Activated naive CD4-positive, alpha-beta T cell treated with anti-CD3 and anti-CD28 coated beads, Interleukin-2, amount 50 U/mL, for 24 hours (primary cell): ENCODE measurements around the gene PPFIA4.

Source experiments
- H3K27ac Mint-ChIP-seq: one replicate; pipeline ENCODE4 v1.8.0; 2021; ENCODE audit warnings: mild to moderate bottlenecking, mixed read lengths
- H3K27me3 Mint-ChIP-seq: one replicate; pipeline ENCODE4 v1.8.0; 2021; ENCODE audit warnings: mixed read lengths
- H3K36me3 Mint-ChIP-seq: one replicate; pipeline ENCODE4 v1.8.0; 2021; ENCODE audit warnings: mixed read lengths
- H3K4me1 Mint-ChIP-seq: one replicate; pipeline ENCODE4 v1.8.0; 2021; ENCODE audit warnings: mixed read lengths
- H3K4me3 Mint-ChIP-seq: one replicate; pipeline ENCODE4 v1.8.0; 2021; ENCODE audit warnings: mild to moderate bottlenecking, mixed read lengths
- H3K9me3 Mint-ChIP-seq: one replicate; pipeline ENCODE4 v1.8.0; 2021; ENCODE audit warnings: mixed read lengths

PPFIA4 gene

DNA sequence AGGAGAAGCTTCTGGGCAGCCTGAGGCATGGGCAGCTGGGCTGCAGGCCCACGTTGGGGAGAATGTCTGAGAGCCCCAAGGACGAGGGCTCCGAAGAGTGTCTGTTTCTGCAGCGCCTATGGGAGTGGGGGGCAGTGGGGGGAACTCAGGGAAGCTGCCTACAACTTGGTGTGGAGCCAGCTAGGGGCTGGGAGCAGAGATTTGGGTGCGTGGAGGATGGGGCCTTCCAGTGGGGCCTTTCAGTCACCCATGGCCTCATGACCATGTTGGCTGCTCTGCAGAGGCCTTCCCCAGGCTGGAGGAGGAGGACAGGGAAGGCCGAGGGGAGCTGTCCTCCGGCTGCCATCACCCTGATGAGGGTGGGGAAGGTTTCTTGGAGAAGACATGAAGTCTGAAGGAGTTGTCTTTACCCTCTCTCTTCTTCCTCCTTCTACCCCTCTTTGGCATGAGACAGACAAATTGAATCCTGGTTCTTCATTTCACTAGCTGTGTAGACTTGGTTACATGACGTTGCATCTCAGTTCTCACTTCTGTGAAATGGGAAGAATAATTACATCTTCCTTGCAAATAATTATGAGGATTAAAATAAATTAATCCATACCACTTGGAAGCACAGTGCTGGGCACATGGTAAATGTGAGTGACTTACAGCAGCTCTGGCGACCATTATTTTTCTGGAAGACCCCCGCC, 8.3 kb downstream of the PPFIA4 start:
- Mint-ChIP-seq H3K27me3 (peaks cover 2% of the 10 kb centered on the region), H3K9me3 (no peaks in the 10 kb centered on the region), H3K4me1 (no peaks in the 10 kb centered on the region), H3K27ac (no peak overlapping the region), H3K4me3 (no peak overlapping the region), H3K36me3 (no peaks in the 10 kb centered on the region)

DNA sequence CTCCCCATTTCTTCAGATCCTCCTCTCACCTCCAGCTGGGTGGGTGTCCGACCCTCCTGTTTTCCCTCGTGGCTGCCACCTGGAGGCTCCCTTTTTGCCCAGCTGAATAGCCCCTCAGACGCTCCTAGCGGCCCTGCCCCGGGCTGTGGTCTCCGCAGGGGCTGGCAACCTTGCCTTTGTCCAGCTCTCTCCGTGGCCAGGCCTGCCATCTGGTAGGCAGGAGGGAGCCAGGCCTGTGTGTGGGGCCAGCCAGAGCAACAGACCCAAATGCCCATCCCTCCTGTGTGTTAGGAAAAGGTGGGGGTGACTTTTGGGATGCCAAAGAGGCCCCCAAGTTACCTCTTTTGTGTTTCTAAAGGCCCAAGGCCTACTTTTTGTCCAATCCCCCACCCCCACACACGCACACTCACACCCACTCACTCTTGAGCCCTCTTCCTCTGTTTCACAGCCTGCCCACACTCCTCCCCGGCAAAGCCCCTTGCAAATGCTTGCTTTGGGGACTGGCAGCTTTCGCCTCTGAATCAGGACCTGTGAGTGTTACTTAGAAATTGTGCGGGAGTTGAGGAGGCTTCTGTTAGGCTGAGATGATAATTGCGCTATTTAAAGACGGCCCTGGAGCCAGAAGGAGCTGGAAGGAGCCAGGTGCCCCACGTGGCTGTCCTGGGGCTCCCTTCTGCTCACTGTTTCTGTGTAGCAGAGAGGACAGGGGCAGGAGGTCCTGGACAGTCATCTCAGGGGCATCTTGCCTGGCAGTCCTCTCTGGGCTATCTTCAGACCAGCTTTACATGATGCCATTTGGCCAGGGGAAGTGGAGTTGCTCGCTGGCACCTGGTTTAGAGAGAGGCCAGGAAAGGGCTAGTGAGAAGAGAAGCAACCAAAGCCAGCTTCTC, 9.1 kb downstream of the PPFIA4 start:
- peaks cover 2% of the 10 kb centered on the region for H3K27me3 Mint-ChIP-seq
- no peaks in the 10 kb centered on the region for H3K4me1 Mint-ChIP-seq
- no peaks in the 10 kb centered on the region for H3K36me3 Mint-ChIP-seq
- no peak overlapping the region for H3K4me3 Mint-ChIP-seq
- H3K9me3 Mint-ChIP-seq = no peaks in the 10 kb centered on the region
- H3K27ac Mint-ChIP-seq = no peak overlapping the region

GRCh38 chr1:203036135-203036534, 9.8 kb downstream of the PPFIA4 start:
- no peaks in the 10 kb centered on the region for H3K36me3 Mint-ChIP-seq
- H3K4me3 Mint-ChIP-seq = no peak overlapping the region
- H3K27me3 Mint-ChIP-seq = peaks cover 2% of the 10 kb centered on the region
- H3K4me1 Mint-ChIP-seq = no peaks in the 10 kb centered on the region
- H3K27ac Mint-ChIP-seq = no peak overlapping the region
- H3K9me3 Mint-ChIP-seq = no peaks in the 10 kb centered on the region

DNA sequence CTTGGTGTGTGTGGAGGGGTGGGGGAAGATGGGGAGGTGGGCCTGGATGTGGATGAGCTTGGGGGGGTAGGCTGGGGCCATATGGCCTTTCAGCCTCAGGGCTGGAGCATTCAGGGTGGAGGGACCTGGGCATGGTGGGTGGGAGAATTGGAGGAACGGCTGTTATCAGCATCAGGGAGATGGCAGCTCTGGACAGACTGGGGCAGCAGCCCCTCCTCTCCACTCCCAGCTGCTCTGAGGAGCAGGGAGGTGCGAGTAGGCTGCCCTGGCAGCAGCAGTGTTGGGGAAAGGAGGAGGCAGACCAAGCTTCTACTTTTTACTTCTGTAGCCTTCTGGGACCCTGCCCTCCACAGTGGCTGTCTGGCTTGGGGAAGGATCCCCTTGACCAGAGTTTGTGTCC, 10.2 kb downstream of the PPFIA4 start:
- peaks cover 2% of the 10 kb centered on the region for H3K27me3 Mint-ChIP-seq
- H3K4me3 Mint-ChIP-seq = no peak overlapping the region
- H3K4me1 Mint-ChIP-seq = no peaks in the 10 kb centered on the region
- no peaks in the 10 kb centered on the region for H3K36me3 Mint-ChIP-seq
- no peak overlapping the region for H3K27ac Mint-ChIP-seq
- H3K9me3 Mint-ChIP-seq = no peaks in the 10 kb centered on the region

- H3K4me3 Mint-ChIP-seq = no peak overlapping the region
- H3K4me1 Mint-ChIP-seq = no peaks in the 10 kb centered on the region
- H3K27ac Mint-ChIP-seq = no peak overlapping the region
- H3K36me3 Mint-ChIP-seq = no peaks in the 10 kb centered on the region
- peaks cover 2% of the 10 kb centered on the region for H3K27me3 Mint-ChIP-seq
- no peaks in the 10 kb centered on the region for H3K9me3 Mint-ChIP-seq
Measured at GRCh38 chr1:203037509-203038190, 11.4 kb downstream of the PPFIA4 start.

DNA sequence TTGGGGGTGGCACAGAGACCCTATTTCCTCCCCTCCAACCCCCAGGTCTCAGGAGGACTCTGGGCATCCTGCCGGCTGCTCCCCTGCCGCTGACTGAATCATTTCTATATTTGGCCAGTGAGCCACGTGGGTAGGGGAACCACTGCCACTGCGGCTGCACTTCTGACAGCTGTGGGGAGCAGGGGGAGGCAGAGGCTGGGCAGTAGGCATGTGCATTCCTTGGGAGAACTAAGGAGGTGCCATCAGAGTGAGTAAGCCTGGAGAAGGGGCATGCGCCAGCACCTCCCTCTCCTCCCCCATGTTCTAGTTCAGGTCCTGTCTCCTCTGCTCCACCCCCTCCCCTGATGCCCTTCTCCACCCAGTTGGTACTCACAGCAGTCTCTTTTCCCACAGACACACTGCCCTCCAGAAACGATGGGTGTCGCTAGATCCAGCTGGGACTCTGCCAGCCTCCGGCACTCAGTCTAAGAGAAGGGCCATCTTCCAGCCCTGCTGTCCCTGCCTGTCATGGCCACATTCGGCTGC, 12.0 kb downstream of the PPFIA4 start:
- Mint-ChIP-seq H3K27me3 (peaks cover 2% of the 10 kb centered on the region), H3K27ac (no peak overlapping the region), H3K36me3 (no peaks in the 10 kb centered on the region), H3K4me3 (no peak overlapping the region), H3K9me3 (no peaks in the 10 kb centered on the region), H3K4me1 (no peaks in the 10 kb centered on the region)

- Mint-ChIP-seq H3K27ac (no peak overlapping the region), H3K4me3 (no peak overlapping the region)
Measured at GRCh38 chr1:203038891-203039608, 12.8 kb downstream of the PPFIA4 start.

DNA sequence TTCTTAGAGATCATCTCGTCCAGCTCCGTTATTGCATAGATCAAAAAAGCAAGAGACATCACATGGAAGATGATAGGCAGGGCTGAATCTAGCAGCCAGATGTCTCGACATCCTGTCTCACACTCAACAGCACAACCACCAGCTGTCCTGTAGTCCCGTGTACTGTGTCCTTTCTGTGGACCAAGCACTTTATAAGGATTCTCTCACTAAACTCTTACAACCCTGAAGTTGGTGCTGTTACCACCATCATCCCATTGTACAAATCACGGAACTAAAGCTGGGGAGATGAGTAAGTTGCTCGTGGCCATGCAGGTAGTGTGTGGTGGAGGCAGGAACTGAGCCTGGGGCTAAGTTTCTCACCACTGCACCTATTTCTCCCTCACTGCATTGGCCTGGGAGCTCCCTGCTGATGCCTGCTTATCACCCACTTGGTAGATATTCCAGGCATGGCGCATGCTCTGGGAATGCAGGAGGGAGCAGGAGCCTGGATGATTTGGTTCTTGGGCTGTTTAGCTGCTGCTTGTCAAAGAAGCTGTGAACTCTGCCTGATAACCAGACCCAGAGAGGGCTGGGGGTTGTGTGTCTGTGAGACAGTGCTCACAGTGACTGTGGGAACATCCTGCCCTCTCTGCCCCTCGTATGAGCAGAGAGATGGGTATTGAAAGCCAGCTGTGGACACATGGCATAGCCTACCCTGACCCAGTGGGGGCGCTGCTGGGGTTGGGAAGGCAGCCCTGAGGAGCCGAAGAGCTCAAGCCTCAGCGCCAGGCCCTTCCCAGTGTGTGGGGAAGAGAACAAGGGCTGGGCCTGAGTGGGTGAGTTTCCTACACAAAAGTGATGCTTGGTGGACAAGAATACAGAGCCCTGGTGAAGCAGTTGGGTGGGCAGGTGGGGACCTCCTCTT, 13.6 kb downstream of the PPFIA4 start:
- Mint-ChIP-seq H3K36me3 (no peaks in the 10 kb centered on the region), H3K27ac (no peak overlapping the region), H3K4me1 (no peaks in the 10 kb centered on the region), H3K9me3 (no peaks in the 10 kb centered on the region), H3K4me3 (no peak overlapping the region), H3K27me3 (peaks cover 2% of the 10 kb centered on the region)

More at GRCh38 chr1:203038891-203039608, 12.8 kb downstream of the PPFIA4 start:
- H3K27me3 Mint-ChIP-seq = peaks cover 2% of the 10 kb centered on the region
- H3K36me3 Mint-ChIP-seq = no peaks in the 10 kb centered on the region
- no peaks in the 10 kb centered on the region for H3K4me1 Mint-ChIP-seq
- no peaks in the 10 kb centered on the region for H3K9me3 Mint-ChIP-seq

GRCh38 chr1:203040513-203041275, 14.4 kb downstream of the PPFIA4 start:
- Mint-ChIP-seq H3K27ac (no peak overlapping the region), H3K4me3 (no peak overlapping the region), H3K4me1 (no peaks in the 10 kb centered on the region)

DNA sequence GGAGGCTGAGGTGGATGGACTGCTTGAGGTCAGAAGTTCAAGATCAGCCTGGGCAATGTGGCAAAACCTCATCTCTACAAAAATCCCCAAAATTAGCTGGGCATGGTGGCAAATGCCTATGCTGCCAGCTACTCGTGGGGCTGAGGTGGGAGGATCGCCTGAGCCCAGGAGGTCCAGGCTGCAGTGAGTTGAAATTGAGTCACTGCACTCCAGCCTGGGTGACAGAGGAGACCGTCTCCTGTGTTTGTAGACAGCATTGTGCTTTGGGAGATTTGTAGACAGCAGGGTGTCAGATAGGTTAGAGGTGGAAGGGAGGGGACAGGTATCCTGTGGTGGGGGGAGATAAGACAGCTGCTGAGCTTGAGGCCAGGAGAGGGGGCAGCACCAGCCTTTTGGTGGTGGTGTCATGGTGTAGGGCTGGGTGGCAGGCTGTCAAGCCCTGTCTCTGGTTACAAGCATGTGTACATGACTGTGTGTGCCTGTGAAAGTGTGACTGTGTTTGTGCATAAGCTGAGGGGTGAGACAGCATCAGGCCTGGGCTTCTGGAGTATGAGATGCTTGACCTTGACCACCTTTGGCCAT, 15.2 kb downstream of the PPFIA4 start:
- Mint-ChIP-seq H3K36me3 (no peaks in the 10 kb centered on the region), H3K27me3 (peaks cover 2% of the 10 kb centered on the region), H3K9me3 (no peaks in the 10 kb centered on the region), H3K27ac (no peak overlapping the region), H3K4me3 (no peak overlapping the region), H3K4me1 (no peaks in the 10 kb centered on the region)

More at GRCh38 chr1:203040513-203041275, 14.4 kb downstream of the PPFIA4 start:
- H3K36me3 Mint-ChIP-seq = no peaks in the 10 kb centered on the region
- peaks cover 2% of the 10 kb centered on the region for H3K27me3 Mint-ChIP-seq
- no peaks in the 10 kb centered on the region for H3K9me3 Mint-ChIP-seq

- Mint-ChIP-seq H3K27me3 (peaks cover 2% of the 10 kb centered on the region), H3K36me3 (no peaks in the 10 kb centered on the region), H3K4me3 (no peak overlapping the region), H3K27ac (no peak overlapping the region), H3K4me1 (no peaks in the 10 kb centered on the region), H3K9me3 (no peaks in the 10 kb centered on the region)
Measured at GRCh38 chr1:203043830-203044545, 17.7 kb downstream of the PPFIA4 start.

GRCh38 chr1:203044546-203045250, 18.4 kb downstream of the PPFIA4 start:
- Mint-ChIP-seq H3K27me3 (no peaks in the 10 kb centered on the region), H3K27ac (no peak overlapping the region), H3K4me1 (no peaks in the 10 kb centered on the region), H3K9me3 (no peaks in the 10 kb centered on the region), H3K4me3 (no peak overlapping the region), H3K36me3 (no peaks in the 10 kb centered on the region)
